Measurements from ENCODE around the gene NAA80. TPM values are rescaled to one million over a fixed set of nuclear protein-coding genes. Genes with fewer than 3 reads are reported as not detected.

The NAA80 gene
- polyA plus RNA-seq, 3 donors = 2.3 to 21.3 (median 4.6) TPM

DNA sequence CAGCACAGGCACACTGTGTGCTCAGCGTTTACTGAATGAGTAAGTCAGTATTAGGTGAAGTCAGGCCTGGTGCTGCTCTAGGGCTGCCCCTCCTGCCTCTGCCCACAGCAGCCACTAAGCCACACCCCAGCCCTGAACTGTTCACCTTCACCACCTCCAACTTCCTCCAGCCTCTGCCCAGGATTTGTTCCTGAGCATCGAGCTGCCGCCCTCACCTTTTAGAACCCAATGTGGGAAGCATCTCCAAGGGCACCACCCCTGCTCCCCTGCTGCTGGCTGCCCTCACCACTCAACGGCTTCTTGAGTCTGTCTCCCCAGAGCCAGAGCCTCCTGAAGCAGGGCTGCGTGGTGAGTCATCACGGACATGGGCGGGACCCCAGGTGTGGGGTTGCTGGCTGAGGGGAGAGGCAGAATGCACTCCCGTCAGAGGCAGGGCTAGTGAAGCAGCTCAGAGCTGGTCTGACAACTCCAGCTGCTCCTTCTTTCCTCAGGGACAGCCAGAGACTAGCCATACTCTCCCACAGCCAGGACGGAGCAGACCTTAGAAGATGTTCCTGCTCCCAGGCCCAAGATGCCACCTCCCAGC lies 17.5 kb upstream of the NAA80 start:
- H3K79me2 ChIP-seq (ENCODE audit: insufficient read depth, low read length) = peaks cover 21% of the 10 kb centered on the region
- peaks cover 0 to 29% of the 10 kb centered on the region in 2 donors for H3K36me3 ChIP-seq (replicated peaks in 1 of 2; ENCODE audit: control insufficient read depth in 1 of 2, insufficient read depth in 2 of 2, low read length in 2 of 2)
- H3K27ac Mint-ChIP-seq = peak overlapping the region in 3 of 7 donors; percentile 35 to 75 (median 50)
- H4K20me1 ChIP-seq (ENCODE audit: insufficient read depth, low read length) = no peaks in the 10 kb centered on the region
- no peak overlapping the region for H3K4me2 ChIP-seq (replicated peaks; ENCODE audit: extremely low read depth, low read length, poor library complexity, severe bottlenecking)
- H2AFZ ChIP-seq (ENCODE audit: insufficient read depth, low read depth, low read length, poor library complexity, severe bottlenecking) = no peak overlapping the region
- no peak overlapping the region for H3K4me3 ChIP-seq (replicated peaks in 1 of 3; ENCODE audit: low read depth in 2 of 3, low read length in 3 of 3)
- peaks cover 38 to 48% of the 10 kb centered on the region in 2 donors for H3K4me1 ChIP-seq (ENCODE audit: control insufficient read depth in 1 of 2, insufficient read depth in 2 of 2, low read length in 2 of 2)
- TF ChIP-seq, protein P1, sequence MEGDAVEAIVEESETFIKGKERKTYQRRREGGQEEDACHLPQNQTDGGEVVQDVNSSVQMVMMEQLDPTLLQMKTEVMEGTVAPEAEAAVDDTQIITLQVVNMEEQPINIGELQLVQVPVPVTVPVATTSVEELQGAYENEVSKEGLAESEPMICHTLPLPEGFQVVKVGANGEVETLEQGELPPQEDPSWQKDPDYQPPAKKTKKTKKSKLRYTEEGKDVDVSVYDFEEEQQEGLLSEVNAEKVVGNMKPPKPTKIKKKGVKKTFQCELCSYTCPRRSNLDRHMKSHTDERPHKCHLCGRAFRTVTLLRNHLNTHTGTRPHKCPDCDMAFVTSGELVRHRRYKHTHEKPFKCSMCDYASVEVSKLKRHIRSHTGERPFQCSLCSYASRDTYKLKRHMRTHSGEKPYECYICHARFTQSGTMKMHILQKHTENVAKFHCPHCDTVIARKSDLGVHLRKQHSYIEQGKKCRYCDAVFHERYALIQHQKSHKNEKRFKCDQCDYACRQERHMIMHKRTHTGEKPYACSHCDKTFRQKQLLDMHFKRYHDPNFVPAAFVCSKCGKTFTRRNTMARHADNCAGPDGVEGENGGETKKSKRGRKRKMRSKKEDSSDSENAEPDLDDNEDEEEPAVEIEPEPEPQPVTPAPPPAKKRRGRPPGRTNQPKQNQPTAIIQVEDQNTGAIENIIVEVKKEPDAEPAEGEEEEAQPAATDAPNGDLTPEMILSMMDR (IDR thresholded peaks at IDR 0.05) = no peak
- H3K27ac ChIP-seq (ENCODE audit: low read depth in 1 of 2, low read length in 2 of 2) = no peak overlapping the region
- H3K4me1 Mint-ChIP-seq = peaks cover 47% of the 10 kb centered on the region
- no peaks in the 10 kb centered on the region for H3K27me3 ChIP-seq (ENCODE audit: control insufficient read depth in 2 of 2, insufficient read depth in 2 of 2, low read length in 2 of 2)
- no peaks in the 10 kb centered on the region for H3K9me3 ChIP-seq (replicated peaks in 1 of 2; ENCODE audit: control insufficient read depth in 1 of 2, insufficient read depth in 1 of 2, low read length in 2 of 2)
- no peaks in the 10 kb centered on the region for H3K9me3 Mint-ChIP-seq
- H3K9ac ChIP-seq (ENCODE audit: insufficient read depth, low read length, poor library complexity, severe bottlenecking) = no peak overlapping the region
- intact Hi-C loops (cut with micrococcal nuclease) = no loop called here
- H3K4me3 Mint-ChIP-seq = no peak overlapping the region
- DNase-seq = no peak
- WGBS (ENCODE audit: insufficient coverage) = 68% methylated on average over 4 of the region's 9 CpGs
- peaks cover 22 to 35% of the 10 kb centered on the region in 2 donors for H3K36me3 Mint-ChIP-seq
- peaks cover 0 to 8% (median 2%) of the 10 kb centered on the region in 3 donors for H3K27me3 Mint-ChIP-seq (ENCODE audit: low read depth in 3 of 3)

DNA sequence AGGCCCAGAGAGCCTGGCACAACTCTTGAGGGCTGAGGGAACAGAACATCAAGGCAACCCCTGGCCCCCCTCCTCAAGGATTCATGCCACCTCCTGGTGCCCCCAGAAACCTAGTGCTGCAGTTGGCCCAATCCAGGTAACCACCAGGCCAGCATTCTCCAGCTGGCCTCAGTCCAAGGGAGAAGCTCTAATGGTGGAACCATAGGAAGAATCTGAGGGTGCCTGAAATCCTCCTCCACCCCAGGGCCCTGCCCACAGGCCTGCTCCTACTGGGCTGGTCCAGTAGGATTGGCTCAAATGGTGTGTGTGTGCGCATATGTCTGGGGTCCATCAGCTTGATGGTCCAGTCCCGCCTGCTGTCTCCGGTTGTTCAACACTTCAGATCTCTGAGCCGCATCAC lies 15.6 kb upstream of the NAA80 start:
- no peaks in the 10 kb centered on the region for H3K27me3 ChIP-seq (ENCODE audit: control insufficient read depth in 2 of 2, insufficient read depth in 2 of 2, low read length in 2 of 2)
- Mint-ChIP-seq H3K9me3 (peaks cover 0 to 4% (median 0%) of the 10 kb centered on the region in 7 donors), H3K4me3 (no peak overlapping the region), H3K4me1 (peaks cover 38% of the 10 kb centered on the region), H3K36me3 (peaks cover 24 to 33% of the 10 kb centered on the region in 2 donors), H3K27me3 (ENCODE audit: low read depth in 3 of 3) (peaks cover 0 to 5% (median 0%) of the 10 kb centered on the region in 3 donors), H3K27ac (no peak overlapping the region)
- H3K9ac ChIP-seq (ENCODE audit: insufficient read depth, low read length, poor library complexity, severe bottlenecking) = no peak overlapping the region
- H3K4me2 ChIP-seq (replicated peaks; ENCODE audit: extremely low read depth, low read length, poor library complexity, severe bottlenecking) = no peak overlapping the region
- no peak overlapping the region for H3K27ac ChIP-seq (ENCODE audit: low read depth in 1 of 2, low read length in 2 of 2)
- peaks cover 14% of the 10 kb centered on the region for H3K79me2 ChIP-seq (ENCODE audit: insufficient read depth, low read length)
- intact Hi-C loops (cut with micrococcal nuclease) = no loop called here
- no CpG with 5 or more reads among the region's 4 CpGs for WGBS (ENCODE audit: insufficient coverage)
- peaks cover 27 to 35% of the 10 kb centered on the region in 2 donors for H3K4me1 ChIP-seq (ENCODE audit: control insufficient read depth in 1 of 2, insufficient read depth in 2 of 2, low read length in 2 of 2)
- no peak overlapping the region for H2AFZ ChIP-seq (ENCODE audit: insufficient read depth, low read depth, low read length, poor library complexity, severe bottlenecking)
- H3K36me3 ChIP-seq (replicated peaks in 1 of 2; ENCODE audit: control insufficient read depth in 1 of 2, insufficient read depth in 2 of 2, low read length in 2 of 2) = peaks cover 0 to 27% of the 10 kb centered on the region in 2 donors
- H4K20me1 ChIP-seq (ENCODE audit: insufficient read depth, low read length) = no peaks in the 10 kb centered on the region
- H3K4me3 ChIP-seq (replicated peaks in 1 of 3; ENCODE audit: low read depth in 2 of 3, low read length in 3 of 3) = no peak overlapping the region
- H3K9me3 ChIP-seq (replicated peaks in 1 of 2; ENCODE audit: control insufficient read depth in 1 of 2, insufficient read depth in 1 of 2, low read length in 2 of 2) = no peaks in the 10 kb centered on the region
- TF ChIP-seq, protein P1 (IDR thresholded peaks at IDR 0.05) = no peak
- no peak for DNase-seq
